Measurements from ENCODE around the gene STAT5A. TPM values are rescaled to one million over a fixed set of nuclear protein-coding genes. Genes with fewer than 3 reads are reported as not detected.
"Not testable (repeated sequence)": the region's sequence is repeated elsewhere in the genome, so short reads cannot be mapped to it uniquely, and the experiment has no call there.

STAT5A gene
- total RNA-seq, 4 donors from 2014 or later = 32.1 to 56.0 (median 45.6) TPM

GRCh38 chr17:42296012-42296411 lies 7.7 kb downstream of the STAT5A start:
- H3K36me3 ChIP-seq = peaks cover 60% of the 10 kb centered on the region
- H3K27me3 ChIP-seq = no peaks in the 10 kb centered on the region
- WGBS = 90% methylated on average over 3 of the region's 3 CpGs
- H3K9me3 ChIP-seq = no peaks in the 10 kb centered on the region
- no peak for TF ChIP-seq POLR2AphosphoS5 (IDR thresholded peaks at IDR 0.05)
- no peak for TF ChIP-seq EP300 (IDR thresholded peaks at IDR 0.05)
- TF ChIP-seq CTCF (IDR thresholded peaks at IDR 0.05) = no peak
- no peak for TF ChIP-seq POLR2A (IDR thresholded peaks at IDR 0.05)
- no peak overlapping the region for H3K4me3 ChIP-seq
- no peak overlapping the region for H3K27ac ChIP-seq
- no peak for DNase-seq (ENCODE audit: low spot score in 2 of 2)
- H3K4me1 ChIP-seq = peaks cover 8% of the 10 kb centered on the region

- DNase-seq (ENCODE audit: low spot score in 2 of 2); H3K4me3 ChIP-seq; H3K4me1 ChIP-seq; H3K9me3 ChIP-seq; H3K27me3 ChIP-seq; H3K27ac ChIP-seq: not testable (repeated sequence)
- WGBS = 93% methylated on average over 9 of the region's 10 CpGs
- peaks cover 71% of the 10 kb centered on the region for H3K36me3 ChIP-seq
These were observed 9.5 kb downstream of the STAT5A start for GRCh38 chr17:42297775-42298174.

GRCh38 chr17:42299361-42299760 lies 11.1 kb downstream of the STAT5A start:
- H3K27ac ChIP-seq; H3K9me3 ChIP-seq; H3K27me3 ChIP-seq; DNase-seq (ENCODE audit: low spot score in 2 of 2); H3K4me1 ChIP-seq; H3K4me3 ChIP-seq: not testable (repeated sequence)
- 90% methylated on average over 3 of the region's 10 CpGs for WGBS
- peaks cover 77% of the 10 kb centered on the region for H3K36me3 ChIP-seq

- not testable (repeated sequence) for DNase-seq (ENCODE audit: low spot score in 2 of 2); H3K9me3 ChIP-seq; H3K27ac ChIP-seq; H3K4me1 ChIP-seq; H3K27me3 ChIP-seq; H3K4me3 ChIP-seq
- peaks cover 81% of the 10 kb centered on the region for H3K36me3 ChIP-seq
- no CpG with 5 or more reads among the region's 17 CpGs for WGBS
These were observed 11.6 kb downstream of the STAT5A start for GRCh38 chr17:42299913-42300312.

GRCh38 chr17:42301022-42301421 lies 12.7 kb downstream of the STAT5A start:
- TF ChIP-seq CTCF (IDR thresholded peaks at IDR 0.05) = no peak
- TF ChIP-seq POLR2A (IDR thresholded peaks at IDR 0.05) = no peak
- TF ChIP-seq POLR2AphosphoS5 (IDR thresholded peaks at IDR 0.05) = no peak
- TF ChIP-seq EP300 (IDR thresholded peaks at IDR 0.05) = no peak
- DNase-seq (ENCODE audit: low spot score in 2 of 2) = no peak
- H3K4me3 ChIP-seq = no peak overlapping the region
- no peaks in the 10 kb centered on the region for H3K9me3 ChIP-seq
- 87% methylated on average over 9 of the region's 9 CpGs for WGBS
- H3K27me3 ChIP-seq = no peaks in the 10 kb centered on the region
- H3K4me1 ChIP-seq = no peaks in the 10 kb centered on the region
- peaks cover 81% of the 10 kb centered on the region for H3K36me3 ChIP-seq
- H3K27ac ChIP-seq = no peak overlapping the region

- Histone ChIP-seq H3K9me3 (no peaks in the 10 kb centered on the region), H3K27me3 (no peaks in the 10 kb centered on the region), H3K27ac (no peak overlapping the region), H3K36me3 (peaks cover 90% of the 10 kb centered on the region), H3K4me3 (no peak overlapping the region), H3K4me1 (no peaks in the 10 kb centered on the region)
- 92% methylated on average over 3 of the region's 3 CpGs for WGBS
- no peak for TF ChIP-seq POLR2AphosphoS5 (IDR thresholded peaks at IDR 0.05)
- TF ChIP-seq CTCF (IDR thresholded peaks at IDR 0.05) = no peak
- no peak for TF ChIP-seq POLR2A (IDR thresholded peaks at IDR 0.05)
- TF ChIP-seq EP300 (IDR thresholded peaks at IDR 0.05) = no peak
- DNase-seq (ENCODE audit: low spot score in 2 of 2) = no peak
These were observed 15.4 kb downstream of the STAT5A start for GRCh38 chr17:42303694-42304093.

GRCh38 chr17:42304187-42305030 lies 16.1 kb downstream of the STAT5A start:
- WGBS = 90% methylated on average over 16 of the region's 16 CpGs
- Histone ChIP-seq H3K9me3 (no peaks in the 10 kb centered on the region), H3K4me3 (no peak overlapping the region), H3K4me1 (no peaks in the 10 kb centered on the region), H3K27me3 (no peaks in the 10 kb centered on the region), H3K36me3 (peaks cover 90% of the 10 kb centered on the region), H3K27ac (no peak overlapping the region)
- TF ChIP-seq POLR2A (IDR thresholded peaks at IDR 0.05) (no peak), CTCF (IDR thresholded peaks at IDR 0.05) (no peak), POLR2AphosphoS5 (IDR thresholded peaks at IDR 0.05) (no peak), EP300 (IDR thresholded peaks at IDR 0.05) (no peak)
- no peak for DNase-seq (ENCODE audit: low spot score in 2 of 2)

- DNase-seq (ENCODE audit: low spot score in 2 of 2); H3K4me1 ChIP-seq; H3K4me3 ChIP-seq; H3K27ac ChIP-seq; H3K9me3 ChIP-seq; H3K27me3 ChIP-seq: not testable (repeated sequence)
- H3K36me3 ChIP-seq = peaks cover 92% of the 10 kb centered on the region
- WGBS = 96% methylated on average over 6 of the region's 6 CpGs
These were observed 16.7 kb downstream of the STAT5A start for GRCh38 chr17:42305031-42305330.
